Neuron (in vitro differentiated cells): ENCODE results near the gene CCL22.
"Not testable (repeated sequence)": the region's sequence is repeated elsewhere in the genome, so short reads cannot be mapped to it uniquely, and the experiment has no call there.

ENCODE experiments used
- H2AFZ ChIP-seq: one replicate; pipeline ENCODE4 v1.6.1; 2013; ENCODE audit warnings: low read depth, mild to moderate bottlenecking, inconsistent platforms, low read length, moderate library complexity
- H3K27me3 ChIP-seq: one replicate; pipeline ENCODE4 v1.6.1; 2013; ENCODE audit warnings: low read length; ENCODE audit not compliant: insufficient read depth
- H3K36me3 ChIP-seq: one replicate; pipeline ENCODE4 v1.6.1; 2013; ENCODE audit warnings: low read length; ENCODE audit not compliant: insufficient read depth
- H3K4me1 ChIP-seq: one replicate; pipeline ENCODE4 v1.6.1; 2013; ENCODE audit warnings: low read length; ENCODE audit not compliant: insufficient read depth
- H3K4me3 ChIP-seq: 2 replicates; pipeline ENCODE4 v1.5.1; 2013; ENCODE audit warnings: mild to moderate bottlenecking, low read length, moderate library complexity
- H3K9me3 ChIP-seq: one replicate; pipeline ENCODE4 v1.6.1; 2013; ENCODE audit warnings: low read length

CCL22 gene

GRCh38 chr16:57335366-57335765, 23.2 kb upstream of the CCL22 start:
- Histone ChIP-seq H3K9me3 (no peaks in the 10 kb centered on the region), H3K4me3 (no peak overlapping the region), H2AFZ (no peak overlapping the region)

GRCh38 chr16:57341062-57341440, 17.5 kb upstream of the CCL22 start:
- Histone ChIP-seq H3K4me3 (no peak overlapping the region), H3K4me1 (no peaks in the 10 kb centered on the region), H3K27me3 (no peaks in the 10 kb centered on the region), H3K36me3 (no peaks in the 10 kb centered on the region), H2AFZ (no peak overlapping the region), H3K9me3 (no peaks in the 10 kb centered on the region)

More at GRCh38 chr16:57335366-57335765, 23.2 kb upstream of the CCL22 start:
- Histone ChIP-seq H3K27me3 (no peaks in the 10 kb centered on the region), H3K4me1 (no peaks in the 10 kb centered on the region), H3K36me3 (no peaks in the 10 kb centered on the region)

GRCh38 chr16:57341441-57342303, 16.9 kb upstream of the CCL22 start:
- Histone ChIP-seq H2AFZ (no peak overlapping the region), H3K4me1 (no peaks in the 10 kb centered on the region), H3K9me3 (no peaks in the 10 kb centered on the region), H3K4me3 (no peak overlapping the region), H3K36me3 (no peaks in the 10 kb centered on the region), H3K27me3 (no peaks in the 10 kb centered on the region)

GRCh38 chr16:57342606-57343005, 16.0 kb upstream of the CCL22 start:
- not testable (repeated sequence) for H2AFZ ChIP-seq, H3K9me3 ChIP-seq, H3K36me3 ChIP-seq, H3K4me1 ChIP-seq, H3K27me3 ChIP-seq, H3K4me3 ChIP-seq

GRCh38 chr16:57343221-57343620, 15.4 kb upstream of the CCL22 start:
- Histone ChIP-seq H3K4me1 (no peaks in the 10 kb centered on the region), H3K9me3 (no peaks in the 10 kb centered on the region), H3K36me3 (no peaks in the 10 kb centered on the region), H2AFZ (no peak overlapping the region), H3K4me3 (no peak overlapping the region), H3K27me3 (no peaks in the 10 kb centered on the region)

- H3K9me3 ChIP-seq, H3K36me3 ChIP-seq, H3K27me3 ChIP-seq, H3K4me1 ChIP-seq, H3K4me3 ChIP-seq, H2AFZ ChIP-seq: not testable (repeated sequence)
Observed at GRCh38 chr16:57344094-57344493, 14.5 kb upstream of the CCL22 start.

- Histone ChIP-seq H3K27me3 (no peaks in the 10 kb centered on the region), H3K4me1 (no peaks in the 10 kb centered on the region), H3K4me3 (no peak overlapping the region)
Observed at GRCh38 chr16:57345021-57345420, 13.6 kb upstream of the CCL22 start.

GRCh38 chr16:57345666-57346204, 12.8 kb upstream of the CCL22 start:
- no peaks in the 10 kb centered on the region for H3K4me1 ChIP-seq
- H3K36me3 ChIP-seq = no peaks in the 10 kb centered on the region
- H2AFZ ChIP-seq = no peak overlapping the region
- H3K4me3 ChIP-seq = no peak overlapping the region
- H3K27me3 ChIP-seq = no peaks in the 10 kb centered on the region
- H3K9me3 ChIP-seq = no peaks in the 10 kb centered on the region

More at GRCh38 chr16:57345021-57345420, 13.6 kb upstream of the CCL22 start:
- H2AFZ ChIP-seq = no peak overlapping the region
- H3K9me3 ChIP-seq = no peaks in the 10 kb centered on the region
- no peaks in the 10 kb centered on the region for H3K36me3 ChIP-seq

GRCh38 chr16:57347858-57348257, 10.7 kb upstream of the CCL22 start:
- Histone ChIP-seq H2AFZ (no peak overlapping the region), H3K36me3 (no peaks in the 10 kb centered on the region), H3K4me3 (no peak overlapping the region), H3K4me1 (no peaks in the 10 kb centered on the region), H3K27me3 (no peaks in the 10 kb centered on the region), H3K9me3 (no peaks in the 10 kb centered on the region)

GRCh38 chr16:57348327-57348726, 10.3 kb upstream of the CCL22 start:
- Histone ChIP-seq H3K4me1 (no peaks in the 10 kb centered on the region), H3K9me3 (no peaks in the 10 kb centered on the region), H3K36me3 (no peaks in the 10 kb centered on the region), H3K27me3 (no peaks in the 10 kb centered on the region), H3K4me3 (no peak overlapping the region), H2AFZ (no peak overlapping the region)

GRCh38 chr16:57349212-57350031, 9.2 kb upstream of the CCL22 start:
- no peaks in the 10 kb centered on the region for H3K36me3 ChIP-seq
- H3K4me3 ChIP-seq = no peak overlapping the region
- no peak overlapping the region for H2AFZ ChIP-seq
- no peaks in the 10 kb centered on the region for H3K27me3 ChIP-seq
- no peaks in the 10 kb centered on the region for H3K4me1 ChIP-seq
- no peaks in the 10 kb centered on the region for H3K9me3 ChIP-seq

- Histone ChIP-seq H3K4me1 (no peaks in the 10 kb centered on the region), H3K36me3 (no peaks in the 10 kb centered on the region), H3K4me3 (no peak overlapping the region), H3K27me3 (no peaks in the 10 kb centered on the region), H2AFZ (no peak overlapping the region), H3K9me3 (no peaks in the 10 kb centered on the region)
Observed at GRCh38 chr16:57352636-57353047, 5.9 kb upstream of the CCL22 start.

- no peak overlapping the region for H2AFZ ChIP-seq
- H3K9me3 ChIP-seq = no peaks in the 10 kb centered on the region
- no peaks in the 10 kb centered on the region for H3K4me1 ChIP-seq
- H3K4me3 ChIP-seq = no peak overlapping the region
- H3K27me3 ChIP-seq = peaks cover 3% of the 10 kb centered on the region
- no peaks in the 10 kb centered on the region for H3K36me3 ChIP-seq
Observed at GRCh38 chr16:57354311-57354710, 4.3 kb upstream of the CCL22 start.
